Cardiac muscle cell (in vitro differentiated cells and primary cell): Measurements from ENCODE around the gene LRRC7. TPM values are rescaled to one million over a fixed set of nuclear protein-coding genes. Genes with fewer than 3 reads are reported as not detected.

Experiments used
- DNase-seq, 2 donors: peaks; one replicate each; pipeline versions ENCODE4 v3.0.0 to v3.0.0-alpha.2; 2010 to 2017; ENCODE audit warnings: low read depth in 1 of 2, low spot score in 1 of 2
- H3K27ac ChIP-seq: fragments of 200-600 bp; sonication (generic); 2 replicates; pipeline ENCODE4 v1.5.1; 2016
- H3K27me3 ChIP-seq: fragments of 200-600 bp; sonication (generic); 2 replicates; pipeline ENCODE4 v1.6.0; 2016; ENCODE audit warnings: control low read depth
- H3K36me3 ChIP-seq: fragments of 200-600 bp; sonication (generic); 2 replicates; pipeline ENCODE4 v1.5.1; 2016; ENCODE audit warnings: control low read depth
- H3K4me1 ChIP-seq: fragments of 200-600 bp; sonication (generic); 2 replicates; pipeline ENCODE4 v1.8.1; 2017; ENCODE audit warnings: low read depth, mild to moderate bottlenecking, mixed run types
- H3K4me3 ChIP-seq: fragments of 200-600 bp; sonication (generic); 2 replicates; pipeline ENCODE4 v1.5.1; 2016; ENCODE audit warnings: mild to moderate bottlenecking
- H3K9me3 ChIP-seq: fragments of 200-600 bp; sonication (generic); 2 replicates; pipeline ENCODE4 v1.5.1; 2017; ENCODE audit warnings: low read depth, mild to moderate bottlenecking, control low read depth
- polyA plus RNA-seq: library from polyadenylated mRNA; unstranded; fragments of >200 nt; fragmentation: Nextera tagmentation; extraction: Ambion mirVana; gene quantifications from 2 replicates; pipeline ENCODE4 v1.2.1, GENCODE V29; 2016
- total RNA-seq: library from RNA; depleted of rRNA; stranded (reverse); fragments of >200 nt; gene quantifications from 2 replicates; pipeline ENCODE4 v1.2.3, GENCODE V29; 2016
- TF ChIP-seq, protein P1 (sequence below): IDR thresholded peaks from 2 replicates; pipeline ENCODE4 v1.5.1; 2012; ENCODE audit warnings: low read depth, mild to moderate bottlenecking, low read length

Gene LRRC7
- total and polyA plus RNA-seq, 2 experiments from 2014 or later = 0.09 TPM; not detected in 1

- TF ChIP-seq, protein P1, sequence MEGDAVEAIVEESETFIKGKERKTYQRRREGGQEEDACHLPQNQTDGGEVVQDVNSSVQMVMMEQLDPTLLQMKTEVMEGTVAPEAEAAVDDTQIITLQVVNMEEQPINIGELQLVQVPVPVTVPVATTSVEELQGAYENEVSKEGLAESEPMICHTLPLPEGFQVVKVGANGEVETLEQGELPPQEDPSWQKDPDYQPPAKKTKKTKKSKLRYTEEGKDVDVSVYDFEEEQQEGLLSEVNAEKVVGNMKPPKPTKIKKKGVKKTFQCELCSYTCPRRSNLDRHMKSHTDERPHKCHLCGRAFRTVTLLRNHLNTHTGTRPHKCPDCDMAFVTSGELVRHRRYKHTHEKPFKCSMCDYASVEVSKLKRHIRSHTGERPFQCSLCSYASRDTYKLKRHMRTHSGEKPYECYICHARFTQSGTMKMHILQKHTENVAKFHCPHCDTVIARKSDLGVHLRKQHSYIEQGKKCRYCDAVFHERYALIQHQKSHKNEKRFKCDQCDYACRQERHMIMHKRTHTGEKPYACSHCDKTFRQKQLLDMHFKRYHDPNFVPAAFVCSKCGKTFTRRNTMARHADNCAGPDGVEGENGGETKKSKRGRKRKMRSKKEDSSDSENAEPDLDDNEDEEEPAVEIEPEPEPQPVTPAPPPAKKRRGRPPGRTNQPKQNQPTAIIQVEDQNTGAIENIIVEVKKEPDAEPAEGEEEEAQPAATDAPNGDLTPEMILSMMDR = no peak
These were observed 450.0 kb downstream of the LRRC7 start for GRCh38 chr1:70017770-70018169.

DNA sequence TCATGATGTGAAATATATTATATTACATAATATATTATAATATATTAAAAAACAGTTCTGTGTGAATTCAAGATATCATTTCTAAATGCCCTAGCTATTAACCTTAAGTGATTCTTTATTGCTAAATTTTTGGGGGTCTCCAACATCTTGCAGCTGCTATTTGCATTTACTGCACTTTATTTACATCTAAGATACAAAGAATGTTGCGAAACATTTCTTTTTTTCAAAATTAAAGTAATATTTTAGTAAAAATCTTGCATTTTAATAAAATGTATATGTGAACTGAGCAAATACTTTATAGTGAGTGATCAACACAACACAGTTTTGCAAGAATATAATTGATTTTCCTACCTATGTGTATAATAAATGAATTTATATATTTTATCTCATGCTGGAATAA lies 456.6 kb downstream of the LRRC7 start:
- no peak for DNase-seq
- no peaks in the 10 kb centered on the region for H3K36me3 ChIP-seq
- H3K9me3 ChIP-seq = no peaks in the 10 kb centered on the region
- H3K4me3 ChIP-seq = no peak overlapping the region
- H3K27ac ChIP-seq = no peak overlapping the region
- H3K27me3 ChIP-seq = no peaks in the 10 kb centered on the region
- TF ChIP-seq, protein P1 = no peak
- H3K4me1 ChIP-seq = no peaks in the 10 kb centered on the region

More at GRCh38 chr1:70017770-70018169, 450.0 kb downstream of the LRRC7 start:
- no peak for DNase-seq
- no peaks in the 10 kb centered on the region for H3K36me3 ChIP-seq
- H3K4me3 ChIP-seq = no peak overlapping the region
- H3K27ac ChIP-seq = no peak overlapping the region
- no peaks in the 10 kb centered on the region for H3K27me3 ChIP-seq
- no peaks in the 10 kb centered on the region for H3K4me1 ChIP-seq
- H3K9me3 ChIP-seq = no peaks in the 10 kb centered on the region

DNA sequence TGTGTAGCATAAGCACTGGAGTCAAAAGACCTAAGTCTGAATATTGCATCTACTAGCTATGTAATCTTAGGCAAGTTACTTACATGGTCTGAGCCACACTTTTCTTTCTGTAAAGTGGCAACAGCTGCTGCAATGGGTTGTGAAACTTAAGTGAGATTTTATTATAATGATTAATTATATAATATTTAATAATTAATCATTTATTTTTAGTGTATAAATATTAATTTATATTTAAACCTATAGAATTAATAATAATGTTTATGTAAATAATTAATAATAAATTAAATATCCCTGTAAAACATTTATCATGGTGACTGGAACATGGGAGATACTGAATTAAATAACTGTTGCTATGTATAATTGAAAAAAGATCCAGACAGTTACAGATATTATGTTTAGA lies 457.3 kb downstream of the LRRC7 start:
- Histone ChIP-seq H3K36me3 (no peaks in the 10 kb centered on the region), H3K4me1 (no peaks in the 10 kb centered on the region), H3K9me3 (no peaks in the 10 kb centered on the region), H3K27ac (no peak overlapping the region), H3K27me3 (no peaks in the 10 kb centered on the region), H3K4me3 (no peak overlapping the region)
- no peak for DNase-seq
- TF ChIP-seq, protein P1 = no peak

GRCh38 chr1:70025846-70026245 lies 458.1 kb downstream of the LRRC7 start:
- Histone ChIP-seq H3K9me3 (no peaks in the 10 kb centered on the region), H3K27ac (no peak overlapping the region)
- TF ChIP-seq, protein P1 = no peak

DNA sequence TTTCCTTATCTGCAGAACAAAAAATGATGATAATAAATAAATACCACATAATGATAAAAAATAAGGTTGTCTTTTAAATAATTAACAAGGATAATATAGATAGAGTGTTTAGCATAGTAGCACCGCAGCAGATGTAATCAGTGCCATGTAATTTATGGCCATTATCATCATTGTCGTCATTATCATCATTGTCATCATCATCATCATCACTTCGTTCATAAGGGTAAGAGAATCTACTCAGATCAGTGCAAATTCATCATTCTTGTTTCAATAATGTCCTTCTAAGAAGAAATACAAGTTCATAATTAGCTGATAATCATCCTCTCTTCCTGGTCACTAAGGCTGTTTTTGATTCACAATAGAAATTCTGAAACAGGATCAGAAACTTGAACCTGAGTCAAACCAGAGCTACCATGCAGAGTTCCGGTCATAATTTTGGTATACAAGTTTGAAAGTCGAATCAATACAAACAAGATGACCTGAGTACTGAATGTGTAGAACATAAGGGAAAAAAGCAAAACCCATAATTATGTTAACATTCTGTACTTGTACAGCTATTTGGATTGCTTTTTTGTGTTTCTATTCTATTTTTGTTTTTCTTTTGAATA lies 465.6 kb downstream of the LRRC7 start:
- no peak for DNase-seq
- TF ChIP-seq, protein P1 = no peak

More at GRCh38 chr1:70025846-70026245, 458.1 kb downstream of the LRRC7 start:
- Histone ChIP-seq H3K36me3 (no peaks in the 10 kb centered on the region), H3K4me1 (no peaks in the 10 kb centered on the region), H3K27me3 (no peaks in the 10 kb centered on the region), H3K4me3 (no peak overlapping the region)
- no peak for DNase-seq

More for the DNA sequence above, 465.6 kb downstream of the LRRC7 start:
- Histone ChIP-seq H3K4me3 (no peak overlapping the region), H3K27ac (no peak overlapping the region), H3K4me1 (no peaks in the 10 kb centered on the region), H3K36me3 (no peaks in the 10 kb centered on the region), H3K9me3 (no peaks in the 10 kb centered on the region), H3K27me3 (no peaks in the 10 kb centered on the region)
